GM03348 (cell line): ENCODE results near the gene SEMA5A.

ENCODE experiments used
- DNase-seq: peaks from one replicate; pipeline ENCODE4 v3.0.0; 2012; ENCODE audit warnings: low spot score

SEMA5A gene

GRCh38 chr5:9332026-9332425 is 213.8 kb downstream of the SEMA5A start:
- no peak for DNase-seq

- DNase-seq, result no peak
Measured at GRCh38 chr5:9331372-9331771, 214.5 kb downstream of the SEMA5A start.

GRCh38 chr5:9329125-9329524 is 216.8 kb downstream of the SEMA5A start:
- no peak for DNase-seq

- no peak for DNase-seq
Measured at GRCh38 chr5:9325549-9325948, 220.3 kb downstream of the SEMA5A start.

- DNase-seq, result no peak
Measured at GRCh38 chr5:9324348-9325077, 221.4 kb downstream of the SEMA5A start.

- DNase-seq, result no peak
Measured at GRCh38 chr5:9320652-9321051, 225.2 kb downstream of the SEMA5A start.

- no peak for DNase-seq
Measured at GRCh38 chr5:9318031-9318430, 227.8 kb downstream of the SEMA5A start.

- DNase-seq, result no peak
Measured at GRCh38 chr5:9316733-9317132, 229.1 kb downstream of the SEMA5A start.

- DNase-seq, result no peak
Measured at GRCh38 chr5:9316041-9316440, 229.8 kb downstream of the SEMA5A start.

- DNase-seq, result no peak
Measured at GRCh38 chr5:9314558-9314957, 231.3 kb downstream of the SEMA5A start.

GRCh38 chr5:9313751-9314150 is 232.1 kb downstream of the SEMA5A start:
- no peak for DNase-seq

- no peak for DNase-seq
Measured at GRCh38 chr5:9307150-9307549, 238.7 kb downstream of the SEMA5A start.

GRCh38 chr5:9302218-9302617 is 243.7 kb downstream of the SEMA5A start:
- DNase-seq, result no peak

GRCh38 chr5:9301200-9301599 is 244.7 kb downstream of the SEMA5A start:
- DNase-seq, result no peak

GRCh38 chr5:9297134-9297533 is 248.7 kb downstream of the SEMA5A start:
- no peak for DNase-seq

GRCh38 chr5:9295466-9295801 is 250.4 kb downstream of the SEMA5A start:
- DNase-seq, result no peak

GRCh38 chr5:9294793-9295465 is 250.9 kb downstream of the SEMA5A start:
- no peak for DNase-seq

GRCh38 chr5:9288234-9288633 is 257.6 kb downstream of the SEMA5A start:
- DNase-seq, result peak; percentile 13

- peak; percentile 75 for DNase-seq
Measured at GRCh38 chr5:9284781-9285307, 261.0 kb downstream of the SEMA5A start.

- DNase-seq, result no peak
Measured at GRCh38 chr5:9284272-9284671, 261.6 kb downstream of the SEMA5A start.

GRCh38 chr5:9283473-9283872 is 262.4 kb downstream of the SEMA5A start:
- no peak for DNase-seq

GRCh38 chr5:9283021-9283420 is 262.9 kb downstream of the SEMA5A start:
- peak; percentile 35 for DNase-seq

- no peak for DNase-seq
Measured at GRCh38 chr5:9282211-9282610, 263.7 kb downstream of the SEMA5A start.

GRCh38 chr5:9279774-9280173 is 266.1 kb downstream of the SEMA5A start:
- DNase-seq, result no peak
